G401 (cell line): ENCODE measurements around the gene RBKS. TPM values are rescaled to one million over a fixed set of nuclear protein-coding genes. Genes with fewer than 3 reads are reported as not detected.
A peak's percentile ranks its signal among the peaks of the same experiment; 100 is the strongest.

Experiments
- DNase-seq: peaks from one replicate; pipeline ENCODE4 v3.0.0-alpha.2; 2015; ENCODE audit warnings: low spot score
- in situ Hi-C: cut with HindIII; loops from 2 replicates; pipeline ENCODE4 v1.10.0; 2016; ENCODE audit warnings: low sequenced_read_pairs, mixed read lengths
- total RNA-seq: library from RNA; depleted of rRNA; stranded (reverse); fragments of >200 nt; shearing (Covaris generic); gene quantifications from 2 replicates; pipeline ENCODE4 v1.2.3, GENCODE V29; 2014

The RBKS gene
- total RNA-seq, 1 experiment from 2014 or later = 1.1 TPM

DNA sequence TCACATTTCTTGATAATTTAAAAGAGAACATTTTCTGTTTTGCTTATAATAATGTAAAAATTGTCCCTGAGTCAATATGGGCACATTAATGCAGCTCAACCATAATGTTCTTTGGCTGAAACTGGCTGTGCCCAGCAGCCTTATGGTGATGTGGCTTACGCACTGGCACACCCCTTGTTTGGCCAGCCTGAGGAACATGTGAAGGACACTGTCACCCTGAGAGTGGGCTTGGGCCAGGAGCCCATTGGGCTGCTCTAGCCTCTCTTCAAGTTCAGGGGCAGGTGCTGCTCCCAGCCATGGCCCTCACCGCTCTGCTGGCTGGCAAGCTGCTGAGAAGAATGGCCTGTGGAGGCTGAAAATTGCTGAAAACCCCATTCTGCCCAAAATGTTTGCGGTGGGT, 81.2 kb downstream of the RBKS start:
- in situ Hi-C loops = no loop called here
- no peak for DNase-seq

DNA sequence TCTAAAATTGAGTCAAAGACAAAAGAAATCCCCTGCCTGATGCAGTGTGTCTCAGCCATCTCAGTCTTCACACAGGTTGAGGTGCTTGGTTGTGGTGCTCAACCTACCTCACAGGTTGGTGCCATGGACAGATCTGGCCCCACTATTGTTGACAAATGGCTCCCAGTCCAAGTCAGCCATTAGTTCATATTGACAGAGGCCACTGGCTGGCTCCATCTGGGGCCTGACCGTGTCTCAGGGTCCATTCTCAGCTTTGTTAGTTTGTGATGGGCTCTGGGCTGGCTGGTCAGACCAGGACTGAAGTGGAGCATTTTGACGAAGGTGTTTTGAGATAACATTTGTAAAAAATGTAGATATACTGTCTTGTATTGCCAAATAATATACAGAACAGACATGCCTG, 81.8 kb downstream of the RBKS start:
- in situ Hi-C loops = no loop called here
- no peak for DNase-seq

DNA sequence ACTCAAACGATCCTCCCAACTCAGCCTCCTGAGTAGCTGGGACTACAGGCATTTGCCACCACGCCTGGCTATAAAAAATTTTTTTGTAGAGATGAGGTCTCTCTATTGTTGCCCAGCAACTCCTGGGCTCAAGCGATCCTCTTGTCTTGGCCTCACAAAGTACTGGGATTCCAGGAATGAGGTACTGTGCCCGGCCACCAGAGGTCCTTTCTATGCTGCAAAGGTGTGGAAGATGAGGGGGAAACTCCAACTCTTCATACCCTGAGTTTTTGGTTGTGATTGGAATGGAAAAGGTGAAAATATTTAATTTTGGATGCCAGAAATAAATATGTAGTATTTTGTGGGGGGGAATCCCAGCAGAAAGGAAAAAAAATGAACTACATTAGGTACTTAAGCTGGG, 82.7 kb downstream of the RBKS start:
- DNase-seq = peak; percentile 17
- in situ Hi-C loops = no loop called here

DNA sequence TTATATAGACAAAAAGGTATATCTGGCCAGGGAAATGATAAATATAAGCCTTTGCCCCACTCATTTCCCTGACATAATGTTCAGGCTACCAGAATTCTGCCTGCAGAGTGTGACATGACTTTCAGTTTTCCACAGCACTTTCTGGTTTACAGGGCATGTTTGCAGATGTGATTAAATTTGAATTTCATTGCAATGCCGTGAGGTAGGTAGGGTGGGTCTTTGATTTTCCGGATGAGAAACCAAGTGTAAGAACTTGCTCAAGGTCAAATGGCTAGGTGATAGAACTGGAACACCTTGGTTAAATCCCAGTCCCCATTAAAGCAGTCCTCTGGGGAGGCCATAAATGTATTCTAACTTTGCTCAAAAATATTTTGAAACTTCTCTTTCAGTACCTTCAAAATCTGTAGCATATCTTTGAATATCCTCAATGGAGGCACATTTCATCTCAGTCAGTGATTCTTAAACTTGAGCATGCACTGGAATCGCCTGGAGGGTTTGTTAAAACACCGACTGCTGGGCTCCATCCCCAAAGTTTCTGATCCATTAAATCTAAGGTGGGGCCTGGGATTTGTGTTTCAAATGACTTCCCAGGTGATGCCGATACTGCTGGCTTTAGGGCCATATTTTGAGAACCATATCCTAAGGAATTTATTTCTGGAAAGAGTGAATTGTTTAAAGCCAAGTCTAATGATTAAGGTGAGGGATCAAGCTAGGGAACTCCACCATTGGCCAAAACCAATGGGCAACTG, 83.7 kb downstream of the RBKS start:
- in situ Hi-C loops = no loop called here
- no peak for DNase-seq

DNA sequence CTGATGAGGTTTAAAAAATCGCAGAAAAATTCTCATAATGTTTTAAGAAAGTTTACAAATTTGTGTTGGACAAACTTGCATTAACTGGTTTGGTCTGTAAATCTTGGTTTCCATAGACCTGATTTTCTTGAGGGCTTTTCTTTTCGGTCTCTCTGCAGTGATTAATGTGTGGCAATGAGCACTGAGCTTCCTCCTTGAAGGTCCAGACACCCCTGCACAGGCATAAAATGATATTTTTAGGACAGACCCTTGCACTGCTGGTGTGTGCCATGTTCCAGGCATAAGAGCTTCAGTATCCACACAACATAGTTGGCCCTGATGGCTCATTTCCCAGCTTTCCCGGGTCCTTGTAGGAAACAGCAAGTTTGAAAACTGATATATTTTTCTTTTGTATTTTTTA, 85.0 kb downstream of the RBKS start:
- in situ Hi-C loops = no loop called here
- no peak for DNase-seq

DNA sequence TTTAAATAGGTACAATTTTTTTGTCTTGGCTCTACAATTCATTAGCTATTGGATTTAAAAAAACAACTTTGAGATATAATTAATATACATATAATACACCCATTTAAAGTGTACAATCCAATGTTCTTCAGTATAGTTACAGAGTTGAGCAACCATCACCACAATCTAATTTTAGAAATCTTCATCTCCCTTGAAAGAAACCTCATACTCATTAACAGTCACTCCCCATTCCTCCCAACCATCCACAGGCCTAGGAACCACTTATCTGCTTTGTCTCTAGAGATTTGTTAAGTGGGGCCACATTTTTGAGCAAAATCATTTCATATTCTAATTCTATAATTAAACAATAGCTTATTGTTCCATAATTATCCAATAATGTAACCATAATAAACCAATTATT, 86.0 kb downstream of the RBKS start:
- in situ Hi-C loops = no loop called here
- DNase-seq = no peak

DNA sequence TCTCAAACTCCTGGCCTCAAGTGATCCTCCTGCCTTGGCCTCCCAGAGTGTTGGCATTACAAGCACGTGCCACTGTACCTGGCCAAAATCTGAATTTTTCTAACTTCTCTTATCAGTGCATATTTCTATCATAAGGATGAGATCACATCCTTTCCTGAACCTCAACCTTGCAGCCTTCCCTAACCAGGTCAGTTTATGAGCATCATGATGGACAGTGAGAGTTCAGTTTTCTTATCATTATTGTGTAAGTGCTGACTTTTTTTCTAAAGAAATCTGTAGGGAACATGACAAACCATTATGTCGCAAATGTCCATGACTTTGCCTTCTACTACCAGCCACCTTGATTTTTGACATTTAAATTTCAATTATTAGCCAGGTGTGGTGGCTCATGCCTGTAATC, 87.1 kb downstream of the RBKS start:
- DNase-seq = no peak
- in situ Hi-C loops = no loop called here

DNA sequence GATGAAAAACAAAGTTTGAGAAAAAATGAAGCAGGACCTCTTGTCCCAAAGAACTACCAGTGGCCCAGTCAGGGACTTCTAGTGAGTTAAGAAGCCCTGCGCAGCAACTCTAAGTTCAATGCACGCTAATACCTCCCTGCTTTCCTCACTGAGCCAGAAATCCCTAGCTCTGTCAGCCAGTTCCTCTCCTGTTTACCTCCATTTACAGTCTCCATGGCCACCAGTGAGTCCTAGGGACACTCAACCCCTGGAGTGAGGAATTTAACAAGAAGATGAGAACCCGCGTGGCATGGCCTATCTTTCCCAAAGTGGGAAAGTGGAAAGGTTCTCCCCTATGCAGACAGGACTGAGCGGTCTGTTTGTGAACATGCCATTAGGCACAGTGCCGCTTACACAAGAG, 87.6 kb downstream of the RBKS start:
- no peak for DNase-seq
- in situ Hi-C loops = no loop called here

DNA sequence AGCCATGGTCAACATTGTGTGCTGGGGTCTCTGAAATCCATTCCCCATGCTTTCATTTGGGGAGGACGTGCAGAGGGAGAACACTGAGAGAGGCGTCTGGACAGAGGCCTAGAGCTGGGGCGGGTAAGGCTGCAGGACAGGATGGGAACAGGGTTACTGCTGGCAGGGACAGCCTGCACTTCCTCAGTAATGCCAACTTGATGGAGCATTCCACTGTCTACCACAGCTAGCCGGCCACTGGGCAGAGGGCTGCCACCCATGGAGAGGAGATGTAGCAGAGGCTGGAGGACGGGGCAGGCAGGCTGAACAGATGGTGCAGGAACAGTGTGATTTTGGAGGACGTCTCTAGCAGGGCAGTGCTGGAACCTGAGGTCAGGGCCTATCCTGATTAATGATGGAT, 89.3 kb downstream of the RBKS start:
- peak; percentile 94 for DNase-seq
- in situ Hi-C loops = no loop called here

DNA sequence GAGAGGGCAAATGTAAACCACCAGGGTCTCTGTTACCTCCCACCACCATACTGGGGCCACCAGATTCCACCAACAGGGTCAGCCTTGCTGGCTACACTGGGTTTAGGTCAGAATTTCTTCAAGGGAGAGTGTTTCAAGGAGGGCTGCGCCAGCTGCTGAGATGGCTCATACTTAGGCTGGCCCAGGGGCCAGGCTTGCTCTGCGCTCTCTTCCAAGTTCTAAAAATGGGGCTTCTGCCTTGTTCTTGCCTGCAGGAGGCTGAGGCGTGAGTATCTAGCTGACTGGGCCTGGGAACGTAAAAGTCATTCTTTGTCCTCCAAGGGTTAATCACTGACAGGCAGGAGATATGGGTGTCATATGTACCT, 90.6 kb downstream of the RBKS start:
- in situ Hi-C loops = no loop called here
- no peak for DNase-seq

DNA sequence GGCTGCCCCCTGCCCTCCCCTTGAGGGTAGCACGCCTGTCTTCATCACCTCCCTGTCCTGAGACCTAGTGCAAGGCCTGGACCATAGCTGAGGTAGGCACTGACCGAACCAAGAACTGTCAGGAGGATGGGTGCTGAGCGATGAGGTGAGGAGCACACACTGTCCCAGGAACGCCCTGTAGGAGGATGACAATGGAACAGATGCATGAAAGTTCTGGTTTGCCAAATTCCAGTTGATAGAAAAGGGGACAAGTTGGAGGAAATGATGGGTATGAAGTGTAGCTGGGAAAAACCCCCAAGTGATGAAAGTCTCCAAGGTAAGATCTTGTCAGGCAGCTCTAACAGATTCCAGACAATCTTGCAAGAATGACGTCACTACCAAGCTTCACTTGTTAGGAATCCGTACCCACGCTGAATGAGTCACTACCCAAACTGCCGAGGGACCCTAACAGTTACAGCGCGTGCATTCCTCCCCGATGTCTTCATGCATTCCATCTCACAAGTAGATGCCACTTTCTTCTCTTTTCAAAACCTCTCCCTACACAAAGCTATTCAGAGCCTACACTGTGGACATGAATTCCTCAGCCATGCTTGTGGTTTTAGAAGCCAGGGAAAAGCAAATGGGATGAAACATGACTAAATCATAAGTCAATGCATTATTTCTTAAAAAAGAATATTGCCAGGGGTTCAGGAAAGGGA, 91.1 kb downstream of the RBKS start:
- in situ Hi-C loops = no loop called here
- DNase-seq = no peak

DNA sequence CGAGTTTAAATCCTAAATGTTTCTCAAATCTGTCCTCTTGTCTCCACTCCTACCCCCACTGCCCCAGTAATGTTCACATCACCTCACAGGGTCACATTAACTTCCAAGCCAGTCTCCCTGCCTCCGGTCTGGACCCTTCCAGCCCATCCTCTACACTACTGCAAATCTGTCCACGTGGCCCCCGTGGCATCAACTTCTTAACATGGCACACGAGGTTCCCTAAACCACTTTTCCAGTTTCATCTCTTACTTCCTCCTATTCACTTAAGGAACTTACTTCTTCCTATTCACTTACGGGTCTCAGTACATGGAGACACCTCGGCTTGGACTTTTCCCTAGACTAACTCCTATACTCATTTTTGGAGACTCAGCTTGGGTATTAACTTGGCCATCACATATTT, 91.7 kb downstream of the RBKS start:
- no peak for DNase-seq
- in situ Hi-C loops = no loop called here

DNA sequence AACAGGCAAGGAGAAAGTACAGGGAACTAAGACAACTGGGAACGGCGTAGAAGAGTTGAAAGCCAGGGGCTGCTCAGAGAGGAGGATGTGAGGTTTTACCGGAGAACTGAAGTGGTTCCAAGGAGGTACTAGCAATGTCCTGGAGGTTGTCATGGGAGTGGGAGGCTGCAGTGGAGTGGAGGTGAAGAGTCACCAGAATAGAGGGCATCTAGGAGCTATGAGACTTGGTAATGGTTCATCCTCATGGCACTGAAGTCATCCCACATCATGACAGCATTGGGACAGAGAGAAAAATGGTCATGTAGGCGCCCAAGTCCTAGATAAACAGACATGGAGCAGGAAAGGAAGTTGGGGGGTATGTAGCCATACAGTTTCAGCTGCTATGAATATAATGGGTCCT, 92.3 kb downstream of the RBKS start:
- in situ Hi-C loops = no loop called here

DNA sequence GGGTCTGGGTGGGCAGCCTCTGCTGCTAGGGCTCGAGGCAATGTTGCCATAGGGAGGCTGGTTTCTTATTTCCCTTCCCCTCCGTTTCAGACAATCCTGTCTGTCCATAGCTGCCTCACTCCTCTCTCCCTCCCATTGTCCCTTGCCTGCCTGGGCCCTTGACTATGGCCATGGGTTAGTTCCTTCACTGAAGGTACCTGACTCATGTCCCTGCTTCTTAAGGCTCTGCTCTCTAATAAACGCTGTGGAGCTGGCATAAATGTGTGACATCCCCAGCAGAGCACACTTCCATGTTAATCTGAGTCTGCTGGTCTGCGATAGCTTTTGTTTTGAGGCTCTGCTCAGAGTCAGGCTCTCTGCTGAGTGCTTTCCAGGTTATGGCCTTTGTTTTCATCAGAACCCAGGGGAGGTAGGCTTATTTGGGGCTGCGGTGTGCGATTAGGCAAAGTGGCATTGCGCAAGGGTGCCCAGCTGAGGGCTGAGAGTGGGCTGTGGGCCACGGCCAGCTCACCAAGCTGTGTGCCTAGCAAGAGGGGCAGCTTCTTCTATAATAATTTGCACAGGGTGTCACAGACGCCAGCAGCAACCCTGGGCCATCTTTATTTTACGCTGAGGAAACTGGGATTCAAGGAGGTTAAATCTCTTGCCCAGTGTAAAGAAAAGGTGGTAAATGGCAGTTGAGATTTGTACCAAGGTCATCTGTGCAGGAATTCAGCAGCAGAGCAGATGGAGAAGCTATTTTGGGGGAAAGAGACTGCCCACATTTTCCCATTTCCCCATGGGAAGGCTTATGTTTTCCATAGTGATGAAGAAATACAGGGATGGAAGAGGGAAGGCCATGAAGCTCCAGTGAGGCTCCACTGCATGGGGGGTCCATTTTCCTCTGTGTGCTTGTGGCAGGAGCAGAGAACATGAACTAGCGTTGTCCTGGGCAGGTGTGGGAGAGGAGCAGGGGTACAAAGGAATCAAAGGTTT, 93.1 kb downstream of the RBKS start:
- no peak for DNase-seq
- in situ Hi-C loops = no loop called here

More for the DNA sequence above, 92.3 kb downstream of the RBKS start:
- DNase-seq = no peak

DNA sequence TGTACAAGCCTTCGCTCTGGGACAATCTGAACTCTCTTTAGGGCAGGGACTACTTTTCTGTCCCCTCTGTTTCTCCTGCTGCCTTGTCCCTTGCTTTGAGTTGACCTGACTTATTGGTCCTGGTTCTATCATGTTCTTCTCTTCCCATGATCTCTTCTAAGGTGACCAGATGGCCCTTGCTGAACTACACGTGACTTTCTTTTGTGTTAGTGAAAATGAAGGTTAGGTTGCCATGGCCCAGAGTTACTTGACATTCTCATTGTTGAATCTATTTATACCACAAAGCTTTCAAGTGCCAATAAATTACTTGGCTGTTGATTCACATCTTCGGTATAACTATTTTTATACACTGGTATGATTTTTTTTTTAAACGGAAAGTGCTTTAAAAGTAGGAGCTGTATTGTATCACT, 94.3 kb downstream of the RBKS start:
- no peak for DNase-seq
- in situ Hi-C loops = no loop called here

DNA sequence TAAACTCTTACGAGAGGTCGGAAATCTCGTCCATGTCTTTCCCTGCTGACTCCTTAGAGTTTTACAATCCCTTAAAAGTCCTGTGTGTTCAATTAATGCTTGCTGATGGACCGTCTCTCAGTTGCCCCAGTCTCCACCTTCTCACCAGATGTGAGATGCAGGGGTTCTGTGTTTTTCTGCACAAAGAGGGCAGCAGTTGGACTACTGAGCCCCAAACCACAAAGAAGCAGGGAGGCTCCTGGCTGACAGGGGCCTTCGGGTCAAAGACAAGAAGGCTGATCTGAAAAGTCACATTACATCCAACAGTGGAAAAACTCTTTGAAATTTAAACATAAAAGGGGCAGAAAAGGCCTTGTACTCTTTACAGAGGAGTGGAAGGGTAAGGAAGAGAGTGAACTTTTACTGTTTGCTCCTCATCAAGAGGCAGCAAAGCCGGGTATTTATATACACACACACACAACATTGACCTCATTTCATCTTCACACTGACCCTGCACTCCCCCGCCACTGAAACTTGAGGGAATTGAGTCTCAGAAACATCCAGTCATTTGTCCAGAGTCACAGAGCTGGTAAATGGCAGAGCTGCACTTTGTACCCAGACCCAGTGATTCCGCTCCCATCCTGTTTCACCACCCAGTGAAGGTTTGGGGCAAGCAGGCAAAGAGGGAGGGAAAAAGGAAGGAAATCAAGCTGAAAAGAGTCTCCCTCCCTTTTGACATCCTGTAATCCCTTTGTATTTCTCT, 94.9 kb downstream of the RBKS start:
- DNase-seq = no peak
- in situ Hi-C loops = no loop called here

DNA sequence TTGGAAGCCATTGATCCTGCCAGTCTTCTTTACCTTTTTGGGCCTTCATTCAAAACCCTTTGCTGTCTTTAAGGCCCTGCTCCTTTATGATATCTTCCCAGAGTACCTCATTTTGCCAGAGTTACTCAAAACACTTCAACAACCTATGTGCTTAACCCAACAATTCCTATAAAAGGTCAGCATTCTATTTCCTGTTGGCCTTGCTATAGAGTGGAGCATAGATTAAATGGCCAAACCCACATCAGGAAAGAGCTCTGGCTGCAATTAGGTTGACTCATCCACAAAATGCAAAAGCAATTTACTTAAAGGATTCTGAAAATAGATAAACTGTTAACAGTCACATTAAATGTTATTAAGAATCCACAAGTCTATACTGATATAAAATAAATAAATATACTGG, 97.4 kb downstream of the RBKS start:
- in situ Hi-C loops = no loop called here
- DNase-seq = no peak

DNA sequence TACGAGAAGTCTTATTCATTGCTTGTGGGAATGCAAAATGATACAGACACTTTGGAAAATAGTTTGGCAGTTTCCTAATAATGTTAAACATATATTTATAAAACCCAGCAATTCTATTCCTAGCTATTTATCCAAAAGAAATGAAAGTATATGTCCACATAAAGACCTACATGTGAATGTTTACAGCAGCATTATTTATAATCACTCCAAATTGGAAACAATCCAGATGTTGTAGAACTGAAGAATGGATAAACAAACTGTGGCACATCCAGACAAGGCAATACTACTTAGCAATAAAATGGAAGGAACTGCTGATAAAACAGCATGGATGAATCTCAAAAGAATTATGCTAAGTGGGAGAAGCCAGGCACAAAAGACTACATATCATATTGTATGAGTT, 99.4 kb downstream of the RBKS start:
- in situ Hi-C loops = no loop called here
- no peak for DNase-seq

DNA sequence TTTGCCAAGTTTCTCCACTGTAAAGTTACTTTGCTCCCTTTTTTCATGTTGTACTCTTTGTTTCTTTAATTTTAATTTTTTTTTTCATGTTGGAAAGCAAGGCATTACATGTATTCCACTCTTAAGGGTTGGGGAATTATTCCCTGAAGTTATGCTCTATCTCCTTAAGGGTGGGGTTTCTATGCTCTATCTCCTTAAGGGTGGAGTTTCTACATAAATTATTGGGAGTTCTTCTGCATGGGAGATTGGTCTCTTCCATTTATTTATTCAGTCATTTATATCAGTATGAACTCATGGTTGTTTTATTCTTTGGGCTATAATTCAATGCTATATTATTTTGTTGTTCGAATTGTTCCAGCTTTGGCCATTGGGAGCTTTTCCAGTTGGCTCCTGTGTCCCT, 107.5 kb downstream of the RBKS start:
- in situ Hi-C loops = no loop called here

More for the DNA sequence above, 107.5 kb downstream of the RBKS start:
- DNase-seq = no peak
